HTERT RPE-1 (cell line): ENCODE measurements around the gene SETD3.
"Not testable (repeated sequence)": the region's sequence is repeated elsewhere in the genome, so short reads cannot be mapped to it uniquely, and the experiment has no call there.

Source experiments
- in situ Hi-C: fragments of 300-500 bp; cut with MboI; formaldehyde crosslinking; loops from 4 replicates; pipeline ENCODE4 v1.14.3; 2020; ENCODE audit warnings: low sequenced_read_pairs

SETD3 gene

GRCh38 chr14:99363616-99364290 lies 116.9 kb downstream of the SETD3 start:
- in situ Hi-C loops = no loop called here

DNA sequence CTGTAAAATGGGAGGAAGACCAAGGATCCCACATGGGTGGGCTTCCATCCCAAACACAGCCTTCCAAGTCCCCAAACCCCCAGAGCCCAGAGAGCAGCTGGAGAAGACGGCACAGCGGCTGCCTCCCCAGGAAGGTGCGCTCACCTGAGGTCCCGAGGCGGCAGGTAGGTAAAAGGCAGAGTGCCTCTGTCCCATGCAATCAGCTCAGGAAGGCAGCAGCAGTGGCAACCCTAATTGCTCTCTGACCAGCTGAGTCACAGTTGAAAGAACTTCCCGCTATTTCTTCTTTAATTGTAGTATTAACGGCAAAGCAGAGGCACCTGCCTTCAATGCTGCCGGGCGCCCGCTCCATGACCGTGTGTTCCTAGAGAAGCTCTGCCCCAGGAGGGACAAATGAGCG lies 117.6 kb downstream of the SETD3 start:
- in situ Hi-C loops = no loop called here

- in situ Hi-C loops = no loop called here
These were observed 119.0 kb downstream of the SETD3 start for GRCh38 chr14:99361596-99362215.

DNA sequence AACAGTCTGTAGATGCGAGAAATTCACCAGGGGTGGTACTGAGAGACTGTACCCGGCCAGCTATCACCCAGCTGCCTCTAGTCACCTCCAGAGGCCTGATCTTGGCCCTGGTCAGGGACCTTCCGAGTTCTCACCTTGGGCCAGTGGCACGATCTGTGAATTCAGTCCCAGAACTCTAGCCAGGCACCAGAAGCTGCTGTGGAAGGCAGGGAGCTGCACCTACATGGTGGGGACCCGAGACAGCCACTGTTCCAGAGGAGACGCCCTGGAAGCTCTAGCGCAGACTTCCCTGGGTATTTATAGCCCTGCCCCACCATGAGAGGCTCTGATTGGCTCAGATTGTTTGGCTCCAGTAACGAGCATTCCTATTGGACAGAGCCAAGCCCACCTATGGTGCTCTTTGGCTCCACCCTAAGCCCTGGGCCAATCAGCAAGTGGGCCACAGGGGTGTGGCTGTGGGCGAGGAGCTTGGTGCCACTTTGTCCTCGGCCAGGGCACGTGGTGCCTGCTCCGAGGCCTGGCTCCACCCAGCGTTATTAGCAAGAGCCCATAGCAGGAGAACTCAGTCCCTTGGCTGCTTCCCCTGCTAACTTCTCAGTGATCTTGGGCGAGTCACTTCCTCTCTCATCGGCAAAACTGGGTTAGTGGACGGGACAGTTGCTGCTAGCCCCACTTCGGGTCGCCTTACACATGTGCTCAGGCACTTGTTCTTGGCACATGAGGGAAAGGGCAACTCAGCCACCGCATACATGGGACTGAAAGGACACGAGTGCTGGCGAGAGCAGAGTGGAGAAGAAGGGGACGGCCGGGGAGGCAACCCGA lies 119.7 kb downstream of the SETD3 start:
- in situ Hi-C loops = no loop called here

GRCh38 chr14:99359906-99360305 lies 120.8 kb downstream of the SETD3 start:
- in situ Hi-C loops = no loop called here

GRCh38 chr14:99357916-99358390 lies 122.7 kb downstream of the SETD3 start:
- in situ Hi-C loops = no loop called here

DNA sequence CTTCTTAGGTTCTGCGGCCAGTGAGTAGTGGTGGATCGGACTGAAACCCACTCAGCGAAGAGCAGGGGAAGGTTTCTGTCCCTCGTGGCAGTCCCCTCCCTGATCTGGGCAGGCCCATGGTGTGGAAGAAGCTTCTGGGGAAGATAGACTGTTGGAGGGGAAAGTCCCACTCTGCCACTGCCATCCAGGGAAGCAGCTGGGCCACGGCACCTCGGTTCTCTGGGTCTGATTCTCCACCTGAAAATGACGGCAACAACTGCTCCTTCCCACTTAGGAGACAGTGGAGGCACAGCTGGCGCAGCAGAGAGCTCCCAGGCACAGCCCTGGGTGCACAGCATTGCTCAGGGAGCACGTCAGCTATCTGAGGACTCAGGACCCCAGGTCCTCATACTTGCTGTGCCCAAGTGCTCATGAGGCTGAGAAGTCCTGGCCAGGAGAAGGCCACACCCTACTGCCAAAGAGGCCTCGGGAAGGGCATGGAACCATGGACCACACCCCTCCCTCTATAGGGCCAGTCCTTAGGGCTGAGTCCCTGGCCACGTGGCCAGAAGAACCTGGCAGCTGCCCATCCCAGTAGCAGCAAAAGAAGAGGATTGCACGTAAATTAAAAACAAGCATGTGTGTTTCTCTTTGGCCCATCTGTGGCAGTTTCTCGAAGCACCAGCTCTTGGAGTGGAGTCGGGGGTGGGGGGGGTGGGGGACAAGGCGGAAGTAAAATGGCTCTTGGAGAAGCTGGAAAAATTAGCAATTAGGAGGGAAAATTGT lies 123.3 kb downstream of the SETD3 start:
- in situ Hi-C loops = no loop called here

DNA sequence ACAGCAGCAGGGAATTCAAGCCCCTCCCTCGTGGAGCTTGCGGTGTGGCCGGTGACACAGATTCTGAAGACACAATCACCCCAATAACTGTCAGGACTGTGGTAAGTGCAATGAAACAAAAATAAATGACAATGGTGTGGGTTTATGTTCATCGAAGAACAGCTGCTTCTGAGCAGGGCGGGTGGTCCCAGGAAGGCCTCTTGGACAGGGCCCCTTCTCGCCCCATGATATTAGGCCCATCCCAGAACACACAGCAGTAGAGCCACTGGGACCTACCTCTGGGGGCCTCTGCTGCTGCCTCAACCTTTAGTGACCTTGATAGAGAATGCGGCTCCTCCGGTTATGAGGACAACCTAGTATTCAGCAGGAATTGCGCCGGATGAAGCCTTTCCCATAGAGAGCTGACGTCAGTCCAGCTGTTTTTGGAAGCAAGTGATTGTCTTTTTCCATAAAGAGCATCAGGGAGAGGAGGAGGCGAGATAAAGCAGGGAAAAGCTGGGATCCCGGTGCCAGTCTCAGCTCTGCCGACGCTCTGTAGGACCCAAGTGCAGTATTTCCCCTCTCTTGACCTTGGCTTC lies 124.5 kb downstream of the SETD3 start:
- in situ Hi-C loops = no loop called here

GRCh38 chr14:99354166-99354875 lies 126.3 kb downstream of the SETD3 start:
- in situ Hi-C loops = no loop called here

- in situ Hi-C loops = no loop called here
These were observed 127.9 kb downstream of the SETD3 start for GRCh38 chr14:99352688-99353280.

GRCh38 chr14:99351166-99352007 lies 129.3 kb downstream of the SETD3 start:
- in situ Hi-C loops = no loop called here

DNA sequence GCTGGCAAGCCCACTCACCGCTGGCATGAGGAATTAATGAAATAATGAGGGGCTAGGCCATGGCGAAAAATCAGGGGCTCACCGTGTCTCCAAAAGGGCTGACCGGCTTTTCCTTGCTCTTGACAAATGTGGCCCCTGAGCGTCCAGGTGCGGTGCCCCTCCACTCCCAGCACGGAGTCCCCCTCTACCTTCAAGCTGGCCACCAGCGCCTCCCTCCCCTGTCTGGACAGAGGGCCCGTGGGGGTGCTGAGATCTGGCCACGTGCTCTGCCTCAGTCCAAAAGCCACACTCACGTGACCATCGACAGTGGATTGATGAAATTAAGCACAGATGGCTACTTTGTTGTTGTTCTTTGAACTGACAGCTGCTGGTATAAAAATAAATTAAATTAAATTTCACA lies 129.9 kb downstream of the SETD3 start:
- in situ Hi-C loops = no loop called here

GRCh38 chr14:99349721-99350495 lies 130.8 kb downstream of the SETD3 start:
- in situ Hi-C loops = no loop called here

GRCh38 chr14:99348816-99349614 lies 131.6 kb downstream of the SETD3 start:
- in situ Hi-C loops = no loop called here

GRCh38 chr14:99348231-99348630 lies 132.4 kb downstream of the SETD3 start:
- in situ Hi-C loops = not testable (repeated sequence)
